ENCODE results near the gene TPCN2. TPM values are rescaled to one million over a fixed set of nuclear protein-coding genes. Genes with fewer than 3 reads are reported as not detected.

Gene TPCN2
- 14.1 and 16.4 TPM in 2 replicates for total RNA-seq

GRCh38 chr11:69048694-69049489 is at the start of gene TPCN2:
Gene TPCN2 (plus strand): TSS chr11:69048932. CDS start chr11:69048998, 66 bp downstream.

DNA sequence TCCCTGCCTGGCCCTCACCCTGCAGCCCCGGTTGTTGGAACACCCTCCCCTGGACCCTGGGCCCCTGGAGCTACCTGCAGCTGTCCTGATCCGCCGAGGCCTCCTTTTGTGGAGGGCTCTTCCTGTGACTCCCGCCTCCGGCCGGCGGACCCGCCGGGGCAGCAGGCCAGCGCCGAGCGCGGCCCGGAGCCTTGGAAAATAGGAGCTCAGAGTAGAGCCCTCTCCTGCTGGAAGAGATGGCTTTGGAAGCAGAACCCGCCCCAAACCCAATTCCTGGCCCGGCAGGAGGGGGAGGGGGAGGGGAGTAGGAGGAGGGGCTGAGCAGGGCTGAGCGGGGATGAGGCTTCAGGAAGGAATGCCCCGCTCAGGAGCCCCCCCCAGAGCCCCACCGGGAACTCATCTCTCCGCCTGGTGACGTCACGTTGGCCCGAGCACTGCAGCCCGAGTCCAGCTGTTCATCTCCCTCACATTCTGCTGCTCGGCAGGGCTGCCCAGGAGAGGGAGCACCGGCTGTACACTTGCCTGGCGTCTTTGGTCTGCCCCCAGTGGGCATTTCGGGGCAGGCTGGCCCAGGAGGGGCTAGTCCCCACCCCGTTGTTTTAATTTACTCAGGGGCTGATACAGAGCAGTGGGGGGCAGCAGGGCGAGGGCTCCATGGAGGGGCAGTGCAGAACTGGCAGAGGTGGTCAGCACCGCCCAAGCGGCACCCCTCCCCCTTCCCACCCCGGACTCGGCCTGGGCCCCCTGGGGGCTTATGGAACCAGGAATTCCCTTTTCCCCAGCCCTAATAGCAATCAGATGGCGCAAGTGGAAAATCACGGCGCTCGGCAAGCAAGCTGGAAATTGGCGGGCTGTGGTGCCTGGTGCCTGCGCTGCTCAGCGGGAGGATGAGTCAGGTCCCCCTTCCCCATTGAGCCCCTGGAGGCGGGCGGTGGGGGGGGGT is 35.5 kb upstream of the TPCN2 start, which contains the start of gene MRGPRF:
MRGPRF (minus strand) TSS at position 238 of the 943 bp plus-strand sequence. CDS start 3,345 bp downstream, outside the sequence.

DNA sequence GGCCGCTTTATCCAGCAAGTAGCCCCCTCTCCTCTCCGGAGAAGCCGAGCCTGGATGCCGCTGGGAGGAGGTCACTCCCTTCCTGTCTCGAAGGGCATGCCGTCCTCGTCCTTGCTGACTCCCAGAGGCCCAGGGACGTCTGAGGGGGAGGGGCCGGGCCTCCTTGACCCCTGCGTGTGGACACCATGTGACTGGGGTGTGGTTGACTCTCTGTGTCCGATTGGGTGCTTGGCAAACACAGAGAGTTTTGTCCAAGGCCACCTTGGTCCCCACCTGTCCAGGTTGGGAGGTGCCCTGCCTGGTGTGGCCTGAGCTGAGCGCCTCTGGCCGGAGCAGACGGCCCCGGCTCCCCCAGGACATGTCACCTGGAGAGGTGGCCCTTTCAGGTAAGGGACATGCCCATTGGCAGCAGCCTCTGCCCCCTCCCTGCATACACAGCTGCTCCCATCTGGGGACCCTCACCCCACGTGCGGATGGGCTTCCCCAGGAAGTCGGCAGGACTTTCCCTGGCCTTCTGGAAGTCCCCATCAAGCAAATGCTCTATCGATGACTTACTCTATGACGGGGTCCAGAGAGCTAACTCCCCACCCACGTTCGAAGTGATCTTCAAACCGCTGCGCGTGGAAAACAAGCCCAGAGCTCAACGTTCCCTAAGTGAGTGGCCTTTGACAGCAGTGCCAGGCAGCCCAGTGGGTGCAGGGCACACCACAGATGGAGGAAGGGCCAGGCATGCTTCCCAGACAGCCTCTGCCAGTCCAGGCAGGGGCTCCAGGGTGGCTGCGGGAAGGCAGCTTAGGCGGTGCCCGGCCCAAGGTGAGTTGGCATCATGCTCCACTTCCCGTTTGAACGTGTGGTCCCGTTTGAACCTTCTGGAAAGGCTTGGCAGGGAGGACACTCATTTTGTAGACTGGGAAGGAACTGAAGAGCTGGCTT is 106.8 kb downstream of the TPCN2 start, which contains the start of gene SMIM38:
SMIM38 (plus strand) TSS at position 634 of the 933 bp plus-strand sequence. CDS start 1,912 bp downstream, outside the sequence.

Other genes with a start within 250 kb of the TPCN2 start
- 30.4 and 33.5 TPM in 2 replicates for gene CPT1A, start 207.0 kb upstream of the TPCN2 start, total RNA-seq
- 50.6 and 89.2 TPM in 2 replicates for gene MRPL21, start 145.1 kb upstream of the TPCN2 start, total RNA-seq
- 12.5 and 12.6 TPM in 2 replicates for gene IGHMBP2, start 145.0 kb upstream of the TPCN2 start, total RNA-seq
- not detected in 2 replicates for gene MRGPRD, start 67.9 kb upstream of the TPCN2 start, total RNA-seq
- 33.6 and 44.1 TPM in 2 replicates for gene MRGPRF, start 35.7 kb upstream of the TPCN2 start, total RNA-seq
- gene SMIM38, start 107.0 kb downstream of the TPCN2 start, total RNA-seq = 0.11 and 0.87 TPM in 2 replicates
- 0.62 and 5.2 TPM in 2 replicates for gene MYEOV, start 245.2 kb downstream of the TPCN2 start, total RNA-seq

All from uterine smooth muscle cell (primary cell).